HEK293T (cell line): ENCODE data around the gene DHX58.

ENCODE experiments used
- CTCF ChIA-PET: fragments of 350-600 bp; formaldehyde crosslinking; extraction: SDS; loops from one replicate; lab custom pipeline; 2021; ENCODE audit warnings: antibody characterized with exemption, inconsistent platforms; lab: Yijun Ruan, JAX
- POLR2A ChIA-PET: fragments of 350-600 bp; formaldehyde crosslinking; extraction: SDS; loops from one replicate; lab custom pipeline; 2020; ENCODE audit warnings: antibody characterized with exemption, inconsistent platforms; lab: Yijun Ruan, JAX
- DNase-seq: peaks from one replicate; pipeline ENCODE4 v3.0.0; 2012; ENCODE audit warnings: mixed read lengths; ENCODE audit errors: extremely low spot score
- ARNT ChIP-seq: fragments of 450-650 bp; IDR thresholded peaks from 2 replicates; pipeline ENCODE4 v1.6.1; 2017; ENCODE audit warnings: mild to moderate bottlenecking
- BHLHE40 ChIP-seq: fragments of 450-650 bp; IDR thresholded peaks from 2 replicates; pipeline ENCODE4 v1.6.1; 2016; ENCODE audit warnings: mild to moderate bottlenecking, moderate library complexity, borderline replicate concordance
- CTBP1 ChIP-seq: fragments of 450-650 bp; IDR thresholded peaks from 2 replicates; pipeline ENCODE4 v1.6.1; 2016; ENCODE audit warnings: borderline replicate concordance
- ELF4 ChIP-seq: fragments of 450-650 bp; IDR thresholded peaks from 2 replicates; pipeline ENCODE4 v1.6.1; 2017; ENCODE audit warnings: antibody characterized with exemption
- FOXA1 ChIP-seq: fragments of 450-650 bp; IDR thresholded peaks from 2 replicates; pipeline ENCODE4 v1.6.1; 2016; ENCODE audit warnings: mild to moderate bottlenecking
- FOXK2 ChIP-seq: fragments of 450-650 bp; IDR thresholded peaks from 2 replicates; pipeline ENCODE4 v1.6.1; 2016; ENCODE audit warnings: mild to moderate bottlenecking
- FOXM1 ChIP-seq: fragments of 450-650 bp; IDR thresholded peaks from 2 replicates; pipeline ENCODE4 v1.6.1; 2017; ENCODE audit warnings: mild to moderate bottlenecking, borderline replicate concordance
- HDGF ChIP-seq: fragments of 450-650 bp; IDR thresholded peaks from 2 replicates; pipeline ENCODE4 v1.6.1; 2017; ENCODE audit warnings: antibody characterized with exemption, borderline replicate concordance
- L3MBTL2 ChIP-seq: fragments of 450-650 bp; conservative IDR thresholded peaks from 2 replicates; pipeline ENCODE4 v1.6.1; 2016; ENCODE audit warnings: mild to moderate bottlenecking
- LEF1 ChIP-seq: fragments of 450-650 bp; IDR thresholded peaks from 2 replicates; pipeline ENCODE4 v1.6.1; 2017; ENCODE audit warnings: mild to moderate bottlenecking, borderline replicate concordance
- NFRKB ChIP-seq: fragments of 450-650 bp; IDR thresholded peaks from 2 replicates; pipeline ENCODE4 v1.6.1; 2016; ENCODE audit warnings: mild to moderate bottlenecking, moderate library complexity
- PKNOX1 ChIP-seq: fragments of 450-650 bp; IDR thresholded peaks from 2 replicates; pipeline ENCODE4 v1.6.1; 2016
- SP1 ChIP-seq: fragments of 450-650 bp; IDR thresholded peaks from 2 replicates; pipeline ENCODE4 v1.6.1; 2017
- SUZ12 ChIP-seq: fragments of 450-650 bp; IDR thresholded peaks from 2 replicates; pipeline ENCODE4 v1.6.1; 2016; ENCODE audit warnings: mild to moderate bottlenecking
- TARDBP ChIP-seq: fragments of 450-650 bp; IDR thresholded peaks from 2 replicates; pipeline ENCODE4 v1.6.1; 2016
- ZNF384 ChIP-seq: fragments of 450-650 bp; IDR thresholded peaks from 2 replicates; pipeline ENCODE4 v1.6.1; 2016

DHX58 gene

GRCh38 chr17:42058063-42058462 lies 54.5 kb downstream of the DHX58 start:
- DNase-seq, result no peak
- ChIA-PET CTCF (no interaction called here), POLR2A (no interaction called here)
- TF ChIP-seq HDGF, result no peak
- TF ChIP-seq L3MBTL2, result no peak
- no peak for TF ChIP-seq ZNF384
- no peak for TF ChIP-seq SP1
- TF ChIP-seq FOXA1, result no peak
- TF ChIP-seq FOXK2, result no peak
- TF ChIP-seq PKNOX1, result no peak
- TF ChIP-seq FOXM1, result no peak
- no peak for TF ChIP-seq ARNT
- no peak for TF ChIP-seq BHLHE40
- no peak for TF ChIP-seq ELF4
- TF ChIP-seq SUZ12, result no peak
- no peak for TF ChIP-seq LEF1
- no peak for TF ChIP-seq CTBP1
- no peak for TF ChIP-seq TARDBP

DNA sequence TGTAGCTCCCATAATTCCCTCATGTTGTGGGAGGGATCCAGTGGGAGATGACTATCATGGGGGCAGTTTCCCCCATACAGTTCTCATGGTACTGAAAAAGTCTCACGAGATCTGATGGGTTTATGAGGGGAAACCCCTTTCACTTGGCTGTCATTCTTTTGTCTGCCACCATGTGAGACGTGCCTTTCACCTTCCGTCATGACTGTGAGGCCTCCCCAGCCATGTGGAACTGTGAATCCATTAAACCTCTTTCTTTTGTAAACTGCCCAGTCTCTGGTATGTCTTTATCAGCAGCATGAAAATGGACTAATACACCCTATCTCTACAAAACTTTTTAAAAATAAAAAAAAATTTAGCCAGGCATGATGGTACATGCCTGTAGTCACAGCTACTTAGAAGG lies 55.9 kb downstream of the DHX58 start:
- ChIA-PET CTCF (no interaction called here), POLR2A (interaction anchor here (2.0 kb wide), 1 partner anchor 39 kb away, joined by 11 read pairs; the partner anchor contains the start of gene DNAJC7)
- TF ChIP-seq L3MBTL2, result no peak
- TF ChIP-seq ZNF384, result no peak
- TF ChIP-seq NFRKB, result no peak
- no peak for DNase-seq

- no peak for DNase-seq
- ChIA-PET POLR2A (interaction anchor here (2.0 kb wide), 1 partner anchor 38 kb away, joined by 11 read pairs; the partner anchor contains the start of gene DNAJC7), CTCF (interaction anchor here (0.6 to 1.1 kb wide), 2 partner anchors 34 to 46 kb away, joined by 3 read pairs; no protein-coding TSS in a partner anchor)
- TF ChIP-seq L3MBTL2, result no peak
- TF ChIP-seq FOXM1, result no peak
- no peak for TF ChIP-seq NFRKB
- no peak for TF ChIP-seq SUZ12
- no peak for TF ChIP-seq LEF1
- no peak for TF ChIP-seq FOXA1
- TF ChIP-seq ELF4, result no peak
- TF ChIP-seq ARNT, result no peak
- TF ChIP-seq TARDBP, result no peak
- TF ChIP-seq SP1, result no peak
Observed at GRCh38 chr17:42055496-42055895, 57.0 kb downstream of the DHX58 start.

DNA sequence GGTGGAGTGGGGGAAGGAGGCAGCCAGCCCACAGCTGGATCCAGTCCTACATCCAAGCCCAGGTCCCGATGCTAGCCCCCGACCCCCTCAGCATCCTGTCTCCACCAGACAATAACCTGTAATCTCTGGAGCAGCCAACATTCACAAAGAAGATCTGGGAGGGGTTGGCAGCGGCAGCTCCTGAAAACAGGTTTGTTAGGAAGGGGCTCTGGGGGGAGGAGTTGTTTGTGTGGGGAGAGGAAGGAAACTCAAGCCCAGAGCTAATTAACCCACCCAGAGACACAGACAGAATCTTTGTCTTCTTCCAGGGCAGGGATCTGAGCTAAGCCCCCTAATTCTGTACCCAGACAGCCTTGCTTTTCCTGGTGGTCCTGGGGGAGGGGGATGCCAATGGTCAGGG lies 57.5 kb downstream of the DHX58 start:
- no peak for TF ChIP-seq SUZ12
- no peak for TF ChIP-seq LEF1
- POLR2A ChIA-PET, result interaction anchor here (2.0 kb wide), 1 partner anchor 37 kb away, joined by 11 read pairs; the partner anchor contains the start of gene DNAJC7
- no peak for DNase-seq
- CTCF ChIA-PET, result interaction anchor here (1.1 kb wide), 2 partner anchors 10 to 46 kb away, joined by 3 read pairs; no protein-coding TSS in a partner anchor

- DNase-seq, result no peak
- ChIA-PET POLR2A (interaction anchor here (0.7 kb wide), 1 partner anchor 13 kb away, joined by 3 read pairs; no protein-coding TSS in a partner anchor), CTCF (interaction anchor here (1.1 to 1.6 kb wide), 2 partner anchors 12 to 29 kb away, joined by 3 to 5 read pairs; no protein-coding TSS in a partner anchor)
- TF ChIP-seq FOXK2, result no peak
- no peak for TF ChIP-seq SP1
- TF ChIP-seq ARNT, result no peak
- no peak for TF ChIP-seq NFRKB
- TF ChIP-seq PKNOX1, result no peak
- no peak for TF ChIP-seq ELF4
- TF ChIP-seq LEF1, result no peak
- no peak for TF ChIP-seq TARDBP
- TF ChIP-seq SUZ12, result no peak
- no peak for TF ChIP-seq FOXM1
- no peak for TF ChIP-seq HDGF
- TF ChIP-seq ZNF384, result no peak
- no peak for TF ChIP-seq L3MBTL2
- no peak for TF ChIP-seq BHLHE40
- TF ChIP-seq FOXA1, result no peak
Observed at GRCh38 chr17:42053731-42054500, 58.6 kb downstream of the DHX58 start.

GRCh38 chr17:42052346-42052877 lies 60.1 kb downstream of the DHX58 start:
- TF ChIP-seq ZNF384 (no peak), ARNT (no peak), LEF1 (no peak), TARDBP (no peak), L3MBTL2 (no peak), PKNOX1 (no peak), CTBP1 (no peak), FOXA1 (no peak), FOXK2 (no peak), SP1 (no peak), ELF4 (no peak), NFRKB (no peak), BHLHE40 (no peak), FOXM1 (no peak)
- ChIA-PET CTCF (no interaction called here), POLR2A (no interaction called here)
- no peak for DNase-seq
